ENCODE data around the gene DNAH11. TPM values are rescaled to one million over a fixed set of nuclear protein-coding genes. Genes with fewer than 3 reads are reported as not detected.

The DNAH11 gene
- total and polyA plus RNA-seq, 2 of the 4 experiments (the other 2 are of a cell fraction), result not detected

DNA sequence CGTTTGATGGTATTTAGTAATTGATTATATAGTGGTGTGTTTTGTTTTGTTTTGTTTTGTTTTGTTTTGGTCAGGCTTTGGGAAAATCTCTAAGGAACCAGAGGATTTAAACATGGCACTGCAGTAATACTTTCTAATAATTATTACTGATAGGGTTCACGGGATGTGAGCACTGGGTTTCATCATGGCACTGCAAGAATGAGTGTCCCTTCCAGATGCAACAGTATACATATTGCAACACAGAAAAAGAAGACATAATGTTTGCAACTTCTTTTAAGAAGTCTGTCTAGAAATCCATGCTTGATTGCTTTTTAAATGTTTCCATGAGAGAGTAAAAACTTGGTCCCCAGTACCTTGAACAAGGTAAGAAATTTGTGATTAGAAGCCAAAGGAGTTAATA lies 405.1 kb downstream of the DNAH11 start:
- Histone ChIP-seq H3K36me3 (ENCODE audit: control insufficient read depth, insufficient read depth, low read length) (no peaks in the 10 kb centered on the region), H3K56ac (ENCODE audit: extremely low read depth, insufficient read depth, low read length) (no peak overlapping the region), H4K91ac (ENCODE audit: insufficient read depth, low read depth, low read length) (no peak overlapping the region), H3K4ac (ENCODE audit: low read depth, low read length) (no peak overlapping the region), H3K4me1 (ENCODE audit: control insufficient read depth, insufficient read depth, low read length) (peaks cover 2% of the 10 kb centered on the region; the same call in 1 of the 2 replicates), H2BK20ac (ENCODE audit: low read depth, low read length) (no peak overlapping the region), H3K4me2 (ENCODE audit: low read depth, low read length) (no peak overlapping the region), H2BK5ac (ENCODE audit: low read depth, low read length, poor library complexity, severe bottlenecking) (no peak overlapping the region), H3K4me3 (ENCODE audit: insufficient read depth, low read depth, low read length) (no peak overlapping the region), H3K23ac (ENCODE audit: low read depth, low read length) (no peak overlapping the region), H2BK15ac (ENCODE audit: low read depth, low read length) (no peak overlapping the region), H3K27me3 (ENCODE audit: control insufficient read depth, insufficient read depth, low read length) (0 out of 2 replicates have a peak, but pooled peaks cover 2% of the 10 kb centered on the region), H2AK9ac (replicated peaks; ENCODE audit: low read depth, low read length, poor library complexity) (no peak overlapping the region), H3K18ac (ENCODE audit: low read depth, low read length) (no peak overlapping the region), H2BK120ac (ENCODE audit: low read depth, low read length) (no peak overlapping the region), H2AK5ac (ENCODE audit: low read depth, low read length) (no peak overlapping the region), H4K20me1 (ENCODE audit: insufficient read depth, low read length) (no peaks in the 10 kb centered on the region), H4K8ac (ENCODE audit: low read depth in 2 of 2, low read length in 2 of 2) (no peak overlapping the region), H3K14ac (replicated peaks; ENCODE audit: low read depth, low read length) (no peak overlapping the region), H4K5ac (ENCODE audit: low read depth, low read length) (no peak overlapping the region), H3K9me1 (ENCODE audit: insufficient read depth, low read length) (no peaks in the 10 kb centered on the region), H2AFZ (replicated peaks; ENCODE audit: low read length, poor library complexity) (no peak overlapping the region), H3K27ac (ENCODE audit: insufficient read depth, low read length) (no peak overlapping the region), H3K79me1 (ENCODE audit: low read depth in 1 of 2, low read length in 2 of 2) (peaks cover 4 to 8% of the 10 kb centered on the region in 2 experiments; a peak in 2 of 4 replicates), H3K9me3 (ENCODE audit: control insufficient read depth, insufficient read depth, low read length) (no peaks in the 10 kb centered on the region), H3K9ac (ENCODE audit: low read depth, low read length) (no peak overlapping the region)
- WGBS, 2 experiments (ENCODE audit: extremely low coverage in 2 of 2, insufficient read length in 1 of 2), result no CpG with 5 or more reads among the region's 2 CpGs
- ATAC-seq (ENCODE audit: low read depth) (no peak), DNase-seq (no peak)
- BruUV-seq (replicated peaks), result no TSS peak
- in situ Hi-C loops (cut with MboI; ENCODE audit: low sequenced_read_pairs), result no loop called here
- intact Hi-C loops (cut with micrococcal nuclease), result no loop called here
- TF ChIP-seq RAD21 (IDR thresholded peaks at IDR 0.05; ENCODE audit: low read length), result no peak
- no peak for TF ChIP-seq RCOR1 (IDR thresholded peaks at IDR 0.05; ENCODE audit: insufficient replicate concordance, low read length)
- TF ChIP-seq, protein P1, sequence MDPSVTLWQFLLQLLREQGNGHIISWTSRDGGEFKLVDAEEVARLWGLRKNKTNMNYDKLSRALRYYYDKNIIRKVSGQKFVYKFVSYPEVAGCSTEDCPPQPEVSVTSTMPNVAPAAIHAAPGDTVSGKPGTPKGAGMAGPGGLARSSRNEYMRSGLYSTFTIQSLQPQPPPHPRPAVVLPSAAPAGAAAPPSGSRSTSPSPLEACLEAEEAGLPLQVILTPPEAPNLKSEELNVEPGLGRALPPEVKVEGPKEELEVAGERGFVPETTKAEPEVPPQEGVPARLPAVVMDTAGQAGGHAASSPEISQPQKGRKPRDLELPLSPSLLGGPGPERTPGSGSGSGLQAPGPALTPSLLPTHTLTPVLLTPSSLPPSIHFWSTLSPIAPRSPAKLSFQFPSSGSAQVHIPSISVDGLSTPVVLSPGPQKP (IDR thresholded peaks at IDR 0.05; ENCODE audit: borderline replicate concordance, low read depth, low read length), result no peak
- TF ChIP-seq FOS (IDR thresholded peaks at IDR 0.05; ENCODE audit: low read depth, low read length), result no peak
- TF ChIP-seq NFE2L2 (IDR thresholded peaks at IDR 0.05; ENCODE audit: low read depth, low read length), result no peak
- TF ChIP-seq, protein P2, sequence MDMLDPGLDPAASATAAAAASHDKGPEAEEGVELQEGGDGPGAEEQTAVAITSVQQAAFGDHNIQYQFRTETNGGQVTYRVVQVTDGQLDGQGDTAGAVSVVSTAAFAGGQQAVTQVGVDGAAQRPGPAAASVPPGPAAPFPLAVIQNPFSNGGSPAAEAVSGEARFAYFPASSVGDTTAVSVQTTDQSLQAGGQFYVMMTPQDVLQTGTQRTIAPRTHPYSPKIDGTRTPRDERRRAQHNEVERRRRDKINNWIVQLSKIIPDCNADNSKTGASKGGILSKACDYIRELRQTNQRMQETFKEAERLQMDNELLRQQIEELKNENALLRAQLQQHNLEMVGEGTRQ (IDR thresholded peaks at IDR 0.05; ENCODE audit: low read depth, low read length), result no peak
- TF ChIP-seq MXI1 (IDR thresholded peaks at IDR 0.05; ENCODE audit: borderline replicate concordance, low read depth, low read length), result no peak
- TF ChIP-seq MAZ (IDR thresholded peaks at IDR 0.05; ENCODE audit: borderline replicate concordance, low read depth, low read length), result no peak
- no peak for TF ChIP-seq CHD1 (IDR thresholded peaks at IDR 0.05; ENCODE audit: low read depth, low read length)
- no peak for TF ChIP-seq BHLHE40 (IDR thresholded peaks at IDR 0.05; ENCODE audit: low read depth, low read length)
- TF ChIP-seq SMC3 (IDR thresholded peaks at IDR 0.05; ENCODE audit: low read depth, low read length), result no peak
- TF ChIP-seq, protein P3, sequence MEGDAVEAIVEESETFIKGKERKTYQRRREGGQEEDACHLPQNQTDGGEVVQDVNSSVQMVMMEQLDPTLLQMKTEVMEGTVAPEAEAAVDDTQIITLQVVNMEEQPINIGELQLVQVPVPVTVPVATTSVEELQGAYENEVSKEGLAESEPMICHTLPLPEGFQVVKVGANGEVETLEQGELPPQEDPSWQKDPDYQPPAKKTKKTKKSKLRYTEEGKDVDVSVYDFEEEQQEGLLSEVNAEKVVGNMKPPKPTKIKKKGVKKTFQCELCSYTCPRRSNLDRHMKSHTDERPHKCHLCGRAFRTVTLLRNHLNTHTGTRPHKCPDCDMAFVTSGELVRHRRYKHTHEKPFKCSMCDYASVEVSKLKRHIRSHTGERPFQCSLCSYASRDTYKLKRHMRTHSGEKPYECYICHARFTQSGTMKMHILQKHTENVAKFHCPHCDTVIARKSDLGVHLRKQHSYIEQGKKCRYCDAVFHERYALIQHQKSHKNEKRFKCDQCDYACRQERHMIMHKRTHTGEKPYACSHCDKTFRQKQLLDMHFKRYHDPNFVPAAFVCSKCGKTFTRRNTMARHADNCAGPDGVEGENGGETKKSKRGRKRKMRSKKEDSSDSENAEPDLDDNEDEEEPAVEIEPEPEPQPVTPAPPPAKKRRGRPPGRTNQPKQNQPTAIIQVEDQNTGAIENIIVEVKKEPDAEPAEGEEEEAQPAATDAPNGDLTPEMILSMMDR (conservative IDR thresholded peaks at IDR 0.05; ENCODE audit: low read depth, low read length), result no peak
- no peak for TF ChIP-seq POLR2A (IDR thresholded peaks at IDR 0.05; ENCODE audit: low read depth, low read length)
- TF ChIP-seq CEBPB (IDR thresholded peaks at IDR 0.05; ENCODE audit: low read depth, low read length), result no peak
- TF ChIP-seq RFX5 (IDR thresholded peaks at IDR 0.05; ENCODE audit: low read depth, low read length), result no peak
- POLR2A ChIA-PET (ENCODE audit: unreplicated experiment), result no interaction called here
- CTCF ChIA-PET, result interaction anchor here (0.6 kb wide), 1 partner anchor 9 kb away, joined by 6 read pairs; no protein-coding TSS in a partner anchor
- dilution Hi-C loops (cut with HindIII; ENCODE audit: low sequenced_read_pairs, unreplicated experiment), result no loop called here

All from IMR-90 (cell line).